GM19395 (cell line): ENCODE measurements around the gene CILP.

Experiments
- ATAC-seq: cut with Tn5 transposase; IDR thresholded peaks from one replicate; pipeline ENCODE4 v1.9.1; 2021; ENCODE audit warnings: mild to moderate bottlenecking, moderate library complexity; ENCODE audit not compliant: unreplicated experiment

Gene CILP

DNA sequence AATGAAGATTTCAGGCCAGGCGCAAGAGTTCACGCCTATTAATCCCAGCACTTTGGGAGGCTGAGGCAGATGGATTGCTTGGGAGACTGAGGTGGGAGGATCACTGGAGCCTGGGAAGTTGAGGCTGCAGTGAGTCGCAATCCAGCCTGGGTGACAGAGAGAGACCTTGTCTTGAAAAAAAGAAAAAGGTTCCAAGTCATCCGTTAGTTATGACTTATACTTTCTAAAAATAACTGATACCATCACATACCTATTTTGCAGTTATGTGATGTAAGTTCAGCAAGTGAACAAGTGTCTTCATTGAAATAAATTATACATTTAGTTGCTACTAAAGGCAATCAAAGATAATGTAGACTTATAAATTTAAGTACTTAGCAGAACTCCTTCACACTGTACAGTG is 48.2 kb downstream of the CILP start:
- no peak for ATAC-seq

GRCh38 chr15:65156692-65157091 is 54.6 kb downstream of the CILP start:
- ATAC-seq: no peak

- no peak for ATAC-seq
These were observed 56.6 kb downstream of the CILP start for GRCh38 chr15:65154720-65155119.

DNA sequence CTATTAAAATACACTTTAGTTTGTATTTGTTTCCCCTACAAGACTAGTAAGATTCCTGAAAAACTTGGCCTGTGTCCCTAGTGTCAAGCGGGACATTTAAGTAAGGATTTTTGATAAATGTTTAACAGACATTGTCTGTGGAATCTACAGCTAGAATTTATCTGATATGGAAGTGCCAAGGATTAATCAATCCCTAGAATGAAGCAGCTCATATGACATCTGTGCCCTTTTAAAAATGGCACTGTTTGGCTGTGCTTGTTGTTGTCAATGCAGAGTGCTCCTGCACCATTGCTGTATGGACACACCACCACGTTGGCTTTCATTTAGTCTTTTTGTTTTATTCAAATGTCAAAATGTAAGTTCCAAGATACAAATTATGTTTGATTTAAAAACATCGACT is 63.4 kb downstream of the CILP start:
- ATAC-seq: no peak

DNA sequence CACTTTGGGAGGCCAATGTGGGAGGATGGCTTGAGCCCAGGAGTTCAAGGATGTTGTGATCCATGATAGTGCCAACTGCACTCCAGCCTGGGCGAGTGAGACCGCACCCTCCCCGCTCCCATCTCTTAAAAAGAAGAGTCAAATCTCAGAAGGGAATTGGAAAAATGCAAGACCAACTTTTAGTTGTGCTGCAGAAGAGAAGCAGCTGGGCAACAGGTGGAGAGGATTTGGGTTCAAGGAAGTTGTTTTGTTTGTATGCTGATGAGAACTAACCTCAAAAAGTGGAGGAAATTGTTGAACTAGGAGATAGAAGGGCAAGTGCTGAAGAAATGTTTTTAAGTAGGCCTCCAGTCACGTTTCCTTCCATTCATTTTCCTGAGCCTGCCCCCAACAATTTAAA is 64.8 kb downstream of the CILP start:
- ATAC-seq: no peak
